Retinal pigment epithelial cell (primary cell): ENCODE results near the gene PTGR3.

ENCODE experiments used
- DNase-seq: peaks from one replicate; pipeline ENCODE4 v3.0.0-alpha.2; 2010; ENCODE audit warnings: low read depth
- H3K4me3 ChIP-seq: 2 replicates; pipeline ENCODE4 v1.5.1; 2011; ENCODE audit warnings: mild to moderate bottlenecking, low read length, control low read depth, moderate library complexity
- CTCF ChIP-seq: conservative IDR thresholded peaks from 2 replicates; pipeline ENCODE4 v1.5.1; 2011; ENCODE audit warnings: low read depth, low read length, control low read depth, inconsistent platforms

Gene PTGR3

GRCh38 chr18:75167759-75168618 lies 41.0 kb downstream of the PTGR3 start:
- DNase-seq = no peak
- H3K4me3 ChIP-seq = no peak overlapping the region
- TF ChIP-seq CTCF = no peak

- no peak for TF ChIP-seq CTCF
- H3K4me3 ChIP-seq = no peak overlapping the region
- no peak for DNase-seq
Observed at GRCh38 chr18:75167137-75167536, 41.8 kb downstream of the PTGR3 start.

- TF ChIP-seq CTCF = no peak
- H3K4me3 ChIP-seq = no peak overlapping the region
- DNase-seq = no peak
Observed at GRCh38 chr18:75165926-75166325, 43.0 kb downstream of the PTGR3 start.

GRCh38 chr18:75164479-75164878 lies 44.5 kb downstream of the PTGR3 start:
- H3K4me3 ChIP-seq = no peak overlapping the region
- no peak for TF ChIP-seq CTCF
- no peak for DNase-seq

GRCh38 chr18:75163736-75164135 lies 45.2 kb downstream of the PTGR3 start:
- no peak overlapping the region for H3K4me3 ChIP-seq
- DNase-seq = no peak
- no peak for TF ChIP-seq CTCF

GRCh38 chr18:75162978-75163377 lies 46.0 kb downstream of the PTGR3 start:
- no peak for DNase-seq
- H3K4me3 ChIP-seq = no peak overlapping the region
- no peak for TF ChIP-seq CTCF

- peak; percentile 75 for DNase-seq
- TF ChIP-seq CTCF = no peak
Observed at GRCh38 chr18:75162467-75162866, 46.5 kb downstream of the PTGR3 start.

More at GRCh38 chr18:75162467-75162866, 46.5 kb downstream of the PTGR3 start:
- H3K4me3 ChIP-seq = no peak overlapping the region
